Loucy (cell line): ENCODE results near the gene MICAL3.

Experiments used
- H2AFZ ChIP-seq: fragments of 200-600 bp; sonication (generic); 2 replicates; pipeline ENCODE4 v1.6.0; 2016; ENCODE audit warnings: antibody characterized with exemption, mild to moderate bottlenecking, low read length, moderate library complexity
- H3F3A ChIP-seq: fragments of 200-600 bp; 2 replicates; pipeline ENCODE4 v1.6.0; 2016; ENCODE audit warnings: antibody characterized with exemption, low read depth, mild to moderate bottlenecking
- H3K27me3 ChIP-seq: fragments of 200-600 bp; sonication (generic); 2 replicates; pipeline ENCODE4 v1.6.1; 2014; ENCODE audit warnings: low read length, mild to moderate bottlenecking; ENCODE audit not compliant: insufficient read depth, poor library complexity, severe bottlenecking
- H3K36me3 ChIP-seq: fragments of 200-600 bp; sonication (generic); 2 replicates; pipeline ENCODE4 v1.6.1; 2016; ENCODE audit warnings: low read length; ENCODE audit not compliant: insufficient read depth
- H3K4me1 ChIP-seq: fragments of 200-600 bp; sonication (generic); 2 replicates; pipeline ENCODE4 v1.5.1; 2014; ENCODE audit warnings: low read length, mild to moderate bottlenecking; ENCODE audit not compliant: insufficient read depth, poor library complexity, severe bottlenecking
- H3K4me2 ChIP-seq: fragments of 200-600 bp; sonication (generic); 2 replicates; pipeline ENCODE4 v1.6.0; 2014; ENCODE audit warnings: antibody characterized with exemption, low read length, low read depth, mild to moderate bottlenecking; ENCODE audit not compliant: poor library complexity, severe bottlenecking
- H3K4me3 ChIP-seq: fragments of 200-600 bp; sonication (generic); 2 replicates; pipeline ENCODE4 v1.5.1; 2014; ENCODE audit warnings: low read length, mild to moderate bottlenecking, mixed read lengths; ENCODE audit not compliant: poor library complexity, severe bottlenecking
- H3K79me2 ChIP-seq: fragments of 200-600 bp; sonication (generic); 2 replicates; pipeline ENCODE4 v1.6.1; 2014; ENCODE audit warnings: low read length; ENCODE audit not compliant: insufficient read depth
- H3K9ac ChIP-seq: fragments of 200-600 bp; sonication (generic); 2 replicates; pipeline ENCODE4 v1.6.0; 2014; ENCODE audit warnings: mild to moderate bottlenecking, low read depth, low read length, moderate library complexity; ENCODE audit not compliant: poor library complexity, severe bottlenecking
- H3K9me2 ChIP-seq: fragments of 200-600 bp; sonication (generic); replicated peaks from 2 replicates; pipeline ENCODE4 v1.6.1; 2016; ENCODE audit warnings: low read depth, low read length, mixed read lengths
- H3K9me3 ChIP-seq: fragments of 200-600 bp; sonication (generic); 2 replicates; pipeline ENCODE4 v1.6.1; 2014; ENCODE audit warnings: mild to moderate bottlenecking, antibody characterized with exemption, low read length, low read depth; ENCODE audit not compliant: insufficient read depth
- H4K20me1 ChIP-seq: fragments of 200-600 bp; sonication (generic); 2 replicates; pipeline ENCODE4 v1.6.0; 2014; ENCODE audit warnings: antibody characterized with exemption, low read length, mild to moderate bottlenecking; ENCODE audit not compliant: insufficient read depth, poor library complexity, severe bottlenecking
- EZH2phosphoT487 ChIP-seq: fragments of 200-600 bp; IDR thresholded peaks from 2 replicates; pipeline ENCODE4 v1.6.1; 2018; ENCODE audit warnings: antibody characterized with exemption, mild to moderate bottlenecking, moderate library complexity, borderline replicate concordance
- TF ChIP-seq, protein P1 (sequence below): fragments of 200-600 bp; sonication (generic); conservative IDR thresholded peaks from 2 replicates; pipeline ENCODE4 v1.5.1; 2014; ENCODE audit warnings: mild to moderate bottlenecking, antibody characterized with exemption, low read length

MICAL3 gene

GRCh38 chr22:17842386-17842785 lies 182.0 kb downstream of the MICAL3 start:
- Histone ChIP-seq H3F3A (no peaks in the 10 kb centered on the region), H3K4me1 (no peaks in the 10 kb centered on the region), H3K9ac (no peak overlapping the region), H3K4me3 (no peak overlapping the region), H4K20me1 (no peaks in the 10 kb centered on the region), H3K9me3 (no peaks in the 10 kb centered on the region), H3K4me2 (no peak overlapping the region), H3K9me2 (no peaks in the 10 kb centered on the region), H3K27me3 (no peaks in the 10 kb centered on the region), H2AFZ (no peak overlapping the region), H3K36me3 (peaks cover 24% of the 10 kb centered on the region; the same call in 1 of the 2 replicates), H3K79me2 (no peaks in the 10 kb centered on the region)
- no peak for TF ChIP-seq EZH2phosphoT487
- TF ChIP-seq, protein P1, sequence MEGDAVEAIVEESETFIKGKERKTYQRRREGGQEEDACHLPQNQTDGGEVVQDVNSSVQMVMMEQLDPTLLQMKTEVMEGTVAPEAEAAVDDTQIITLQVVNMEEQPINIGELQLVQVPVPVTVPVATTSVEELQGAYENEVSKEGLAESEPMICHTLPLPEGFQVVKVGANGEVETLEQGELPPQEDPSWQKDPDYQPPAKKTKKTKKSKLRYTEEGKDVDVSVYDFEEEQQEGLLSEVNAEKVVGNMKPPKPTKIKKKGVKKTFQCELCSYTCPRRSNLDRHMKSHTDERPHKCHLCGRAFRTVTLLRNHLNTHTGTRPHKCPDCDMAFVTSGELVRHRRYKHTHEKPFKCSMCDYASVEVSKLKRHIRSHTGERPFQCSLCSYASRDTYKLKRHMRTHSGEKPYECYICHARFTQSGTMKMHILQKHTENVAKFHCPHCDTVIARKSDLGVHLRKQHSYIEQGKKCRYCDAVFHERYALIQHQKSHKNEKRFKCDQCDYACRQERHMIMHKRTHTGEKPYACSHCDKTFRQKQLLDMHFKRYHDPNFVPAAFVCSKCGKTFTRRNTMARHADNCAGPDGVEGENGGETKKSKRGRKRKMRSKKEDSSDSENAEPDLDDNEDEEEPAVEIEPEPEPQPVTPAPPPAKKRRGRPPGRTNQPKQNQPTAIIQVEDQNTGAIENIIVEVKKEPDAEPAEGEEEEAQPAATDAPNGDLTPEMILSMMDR, result no peak

- H3K79me2 ChIP-seq, result no peaks in the 10 kb centered on the region
- H3K9me3 ChIP-seq, result no peaks in the 10 kb centered on the region
- H3K4me2 ChIP-seq, result no peak overlapping the region
- H3K9ac ChIP-seq, result no peak overlapping the region
- H3K27me3 ChIP-seq, result no peaks in the 10 kb centered on the region
- H3K9me2 ChIP-seq, result no peaks in the 10 kb centered on the region
- H2AFZ ChIP-seq, result no peak overlapping the region
- H3K4me3 ChIP-seq, result no peak overlapping the region
- peaks cover 30% of the 10 kb centered on the region; the same call in 1 of the 2 replicates for H3K36me3 ChIP-seq
- no peaks in the 10 kb centered on the region for H3F3A ChIP-seq
- no peaks in the 10 kb centered on the region for H3K4me1 ChIP-seq
- TF ChIP-seq EZH2phosphoT487, result no peak
- TF ChIP-seq, protein P1, result no peak
- no peaks in the 10 kb centered on the region for H4K20me1 ChIP-seq
Observed at GRCh38 chr22:17841836-17842235, 182.5 kb downstream of the MICAL3 start.

GRCh38 chr22:17838180-17838865 lies 186.0 kb downstream of the MICAL3 start:
- no peaks in the 10 kb centered on the region for H3K9me3 ChIP-seq
- H4K20me1 ChIP-seq, result no peaks in the 10 kb centered on the region
- H3K4me1 ChIP-seq, result no peaks in the 10 kb centered on the region
- no peak overlapping the region for H3K4me2 ChIP-seq
- H2AFZ ChIP-seq, result no peak overlapping the region
- H3K4me3 ChIP-seq, result no peak overlapping the region
- no peaks in the 10 kb centered on the region for H3K27me3 ChIP-seq
- no peaks in the 10 kb centered on the region for H3K9me2 ChIP-seq
- no peak overlapping the region for H3K9ac ChIP-seq
- TF ChIP-seq, protein P1, result no peak
- TF ChIP-seq EZH2phosphoT487, result no peak
- H3K79me2 ChIP-seq, result no peaks in the 10 kb centered on the region
- H3K36me3 ChIP-seq, result peaks cover 43% of the 10 kb centered on the region; the same call in 1 of the 2 replicates
- H3F3A ChIP-seq, result no peaks in the 10 kb centered on the region
